OCI-LY3 (cell line): ENCODE measurements around the gene SLC39A2.

Experiments
- CTCF ChIP-seq: fragments of 200-600, 300-600 bp; sonication (generic); IDR thresholded peaks from 2 replicates; pipeline ENCODE4 v1.5.1; 2014; ENCODE audit warnings: antibody characterized with exemption, low read length, low read depth
- EZH2phosphoT487 ChIP-seq: fragments of 200-600 bp; shearing (Covaris generic); IDR thresholded peaks from 2 replicates; pipeline ENCODE4 v1.6.1; 2018; ENCODE audit warnings: antibody characterized with exemption, mixed run types, low read depth

- TF ChIP-seq CTCF, result no peak
- TF ChIP-seq EZH2phosphoT487, result no peak
Observed at GRCh38 chr14:21024585-21025370, 25.7 kb downstream of the SLC39A2 start, which contains the start of gene NDRG2.
